MV-4-11 (cell line): ENCODE data around the gene CST9.
"Not testable (repeated sequence)": the region's sequence is repeated elsewhere in the genome, so short reads cannot be mapped to it uniquely, and the experiment has no call there.

Experiments used
- DNase-seq: peaks from one replicate; lab custom pipeline; 2025; lab: John Stamatoyannopoulos, UW

Gene CST9

GRCh38 chr20:23637282-23638221, 31.8 kb upstream of the CST9 start, which contains the start of gene CST3:
CST3 (minus strand) TSS chr20:23637955; CDS start chr20:23637862, 93 bp downstream.
- DNase-seq = peak; percentile 72

GRCh38 chr20:23636908-23637281, 31.2 kb upstream of the CST9 start:
- no peak for DNase-seq

- DNase-seq = no peak
Measured at GRCh38 chr20:23636182-23636907, 30.6 kb upstream of the CST9 start.

GRCh38 chr20:23635768-23636090, 30.0 kb upstream of the CST9 start:
- DNase-seq = not testable (repeated sequence)

- no peak for DNase-seq
Measured at GRCh38 chr20:23634985-23635767, 29.5 kb upstream of the CST9 start.

GRCh38 chr20:23634044-23634801, 28.5 kb upstream of the CST9 start:
- DNase-seq = no peak

- no peak for DNase-seq
Measured at GRCh38 chr20:23632711-23633573, 27.2 kb upstream of the CST9 start.

- no peak for DNase-seq
Measured at GRCh38 chr20:23631981-23632710, 26.4 kb upstream of the CST9 start.

- no peak for DNase-seq
Measured at GRCh38 chr20:23631226-23631822, 25.6 kb upstream of the CST9 start.

- DNase-seq = no peak
Measured at GRCh38 chr20:23630392-23630849, 24.7 kb upstream of the CST9 start.

- no peak for DNase-seq
Measured at GRCh38 chr20:23629542-23630391, 24.1 kb upstream of the CST9 start.

- DNase-seq = no peak
Measured at GRCh38 chr20:23629017-23629541, 23.4 kb upstream of the CST9 start.

- peak; percentile 55 for DNase-seq
Measured at GRCh38 chr20:23628402-23629016, 22.8 kb upstream of the CST9 start.

- no peak for DNase-seq
Measured at GRCh38 chr20:23627501-23627900, 21.8 kb upstream of the CST9 start.

GRCh38 chr20:23626040-23626620, 20.4 kb upstream of the CST9 start:
- no peak for DNase-seq

GRCh38 chr20:23625236-23625964, 19.7 kb upstream of the CST9 start:
- no peak for DNase-seq

GRCh38 chr20:23624324-23624691, 18.6 kb upstream of the CST9 start:
- no peak for DNase-seq
